Esophagus muscularis mucosa (tissue), 3 donors: ENCODE results near the gene GRIK3.

Experiments
- POLR2A ChIP-seq: fragments of 450-650 bp; IDR thresholded peaks from one replicate; pipeline ENCODE4 v1.6.1; 2017; ENCODE audit warnings: antibody characterized with exemption, moderate library complexity, mild to moderate bottlenecking, low read depth
- POLR2AphosphoS5 ChIP-seq, 2 donors: sonication (generic); formaldehyde crosslinking; IDR thresholded peaks; one replicate each; pipeline ENCODE4 v1.6.1; 2017; ENCODE audit warnings: antibody characterized with exemption in 2 of 2
- TF ChIP-seq, protein P1 (sequence below), 3 experiments: fragments of 200-600 bp in 2 of 3; fragments of 450-650 bp in 1 of 3; sonication (generic) in 2 of 3; IDR thresholded peaks; one replicate each; pipeline ENCODE4 v1.5.1; 2017 to 2019; ENCODE audit warnings: antibody characterized with exemption in 3 of 3, mild to moderate bottlenecking in 2 of 3, moderate library complexity in 1 of 3

DNA sequence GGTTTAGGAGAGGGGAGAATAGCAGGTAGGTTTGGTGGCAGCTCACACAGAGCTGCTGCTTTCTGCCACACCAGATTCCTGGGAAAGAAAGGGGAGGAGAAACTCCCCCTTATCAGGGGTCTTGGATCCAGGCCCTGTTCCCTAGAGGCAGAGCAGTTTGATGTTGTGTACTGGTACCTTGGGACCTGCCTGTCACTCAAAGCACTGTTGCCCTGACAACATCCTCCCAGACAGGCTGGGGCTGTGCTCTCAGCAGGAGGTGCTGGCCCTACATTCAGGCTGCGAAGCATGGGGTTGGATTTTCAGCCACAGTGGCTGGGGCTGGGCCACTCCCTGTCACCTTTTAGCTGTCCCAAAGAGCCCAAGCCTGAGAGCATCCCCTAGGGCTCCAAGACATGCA, 188.0 kb downstream of the GRIK3 start:
- TF ChIP-seq, protein P1, sequence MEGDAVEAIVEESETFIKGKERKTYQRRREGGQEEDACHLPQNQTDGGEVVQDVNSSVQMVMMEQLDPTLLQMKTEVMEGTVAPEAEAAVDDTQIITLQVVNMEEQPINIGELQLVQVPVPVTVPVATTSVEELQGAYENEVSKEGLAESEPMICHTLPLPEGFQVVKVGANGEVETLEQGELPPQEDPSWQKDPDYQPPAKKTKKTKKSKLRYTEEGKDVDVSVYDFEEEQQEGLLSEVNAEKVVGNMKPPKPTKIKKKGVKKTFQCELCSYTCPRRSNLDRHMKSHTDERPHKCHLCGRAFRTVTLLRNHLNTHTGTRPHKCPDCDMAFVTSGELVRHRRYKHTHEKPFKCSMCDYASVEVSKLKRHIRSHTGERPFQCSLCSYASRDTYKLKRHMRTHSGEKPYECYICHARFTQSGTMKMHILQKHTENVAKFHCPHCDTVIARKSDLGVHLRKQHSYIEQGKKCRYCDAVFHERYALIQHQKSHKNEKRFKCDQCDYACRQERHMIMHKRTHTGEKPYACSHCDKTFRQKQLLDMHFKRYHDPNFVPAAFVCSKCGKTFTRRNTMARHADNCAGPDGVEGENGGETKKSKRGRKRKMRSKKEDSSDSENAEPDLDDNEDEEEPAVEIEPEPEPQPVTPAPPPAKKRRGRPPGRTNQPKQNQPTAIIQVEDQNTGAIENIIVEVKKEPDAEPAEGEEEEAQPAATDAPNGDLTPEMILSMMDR (IDR thresholded peaks at IDR 0.05) = no peak
- no peak for TF ChIP-seq POLR2A
- no peak for TF ChIP-seq POLR2AphosphoS5 (IDR thresholded peaks at IDR 0.05)
